Measurements from ENCODE around the gene RPL18A.

DNA sequence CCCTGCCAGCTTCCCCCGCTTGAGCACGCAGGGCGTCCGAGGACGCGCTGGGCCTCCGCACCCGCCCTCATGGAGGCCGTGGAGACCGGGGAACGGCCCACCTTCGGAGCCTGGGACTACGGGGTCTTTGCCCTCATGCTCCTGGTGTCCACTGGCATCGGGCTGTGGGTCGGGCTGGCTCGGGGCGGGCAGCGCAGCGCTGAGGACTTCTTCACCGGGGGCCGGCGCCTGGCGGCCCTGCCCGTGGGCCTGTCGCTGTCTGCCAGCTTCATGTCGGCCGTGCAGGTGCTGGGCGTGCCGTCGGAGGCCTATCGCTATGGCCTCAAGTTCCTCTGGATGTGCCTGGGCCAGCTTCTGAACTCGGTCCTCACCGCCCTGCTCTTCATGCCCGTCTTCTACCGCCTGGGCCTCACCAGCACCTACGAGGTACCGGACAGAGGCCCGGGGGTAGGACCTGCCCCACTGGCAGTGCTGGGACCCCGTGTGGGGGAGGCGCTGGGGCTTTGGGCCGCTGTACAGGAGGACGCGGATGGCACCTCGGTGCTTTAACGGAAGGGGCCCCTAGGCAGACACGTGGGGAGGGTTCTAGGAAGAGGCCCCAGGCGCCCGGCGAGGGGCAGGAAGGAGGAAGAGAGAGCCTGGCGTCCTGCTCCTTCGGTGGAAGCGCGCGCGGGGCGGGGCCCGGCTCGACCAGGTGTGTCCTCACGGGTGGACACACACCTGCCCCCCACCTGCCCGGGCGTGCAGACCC lies 12.7 kb downstream of the RPL18A start:
- TF ChIP-seq, protein P1, sequence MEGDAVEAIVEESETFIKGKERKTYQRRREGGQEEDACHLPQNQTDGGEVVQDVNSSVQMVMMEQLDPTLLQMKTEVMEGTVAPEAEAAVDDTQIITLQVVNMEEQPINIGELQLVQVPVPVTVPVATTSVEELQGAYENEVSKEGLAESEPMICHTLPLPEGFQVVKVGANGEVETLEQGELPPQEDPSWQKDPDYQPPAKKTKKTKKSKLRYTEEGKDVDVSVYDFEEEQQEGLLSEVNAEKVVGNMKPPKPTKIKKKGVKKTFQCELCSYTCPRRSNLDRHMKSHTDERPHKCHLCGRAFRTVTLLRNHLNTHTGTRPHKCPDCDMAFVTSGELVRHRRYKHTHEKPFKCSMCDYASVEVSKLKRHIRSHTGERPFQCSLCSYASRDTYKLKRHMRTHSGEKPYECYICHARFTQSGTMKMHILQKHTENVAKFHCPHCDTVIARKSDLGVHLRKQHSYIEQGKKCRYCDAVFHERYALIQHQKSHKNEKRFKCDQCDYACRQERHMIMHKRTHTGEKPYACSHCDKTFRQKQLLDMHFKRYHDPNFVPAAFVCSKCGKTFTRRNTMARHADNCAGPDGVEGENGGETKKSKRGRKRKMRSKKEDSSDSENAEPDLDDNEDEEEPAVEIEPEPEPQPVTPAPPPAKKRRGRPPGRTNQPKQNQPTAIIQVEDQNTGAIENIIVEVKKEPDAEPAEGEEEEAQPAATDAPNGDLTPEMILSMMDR (conservative IDR thresholded peaks at IDR 0.05 in 1 of 2, IDR thresholded peaks at IDR 0.05 in 1 of 2; ENCODE audit: extremely low read depth in 1 of 2, insufficient read depth in 1 of 2, low read depth in 1 of 2, low read length in 2 of 2) = no peak
- peak; percentile 49 for TF ChIP-seq EZH2 (IDR thresholded peaks at IDR 0.05; ENCODE audit: borderline replicate concordance, low read length)
